ENCODE results near the gene KLHL29.

DNA sequence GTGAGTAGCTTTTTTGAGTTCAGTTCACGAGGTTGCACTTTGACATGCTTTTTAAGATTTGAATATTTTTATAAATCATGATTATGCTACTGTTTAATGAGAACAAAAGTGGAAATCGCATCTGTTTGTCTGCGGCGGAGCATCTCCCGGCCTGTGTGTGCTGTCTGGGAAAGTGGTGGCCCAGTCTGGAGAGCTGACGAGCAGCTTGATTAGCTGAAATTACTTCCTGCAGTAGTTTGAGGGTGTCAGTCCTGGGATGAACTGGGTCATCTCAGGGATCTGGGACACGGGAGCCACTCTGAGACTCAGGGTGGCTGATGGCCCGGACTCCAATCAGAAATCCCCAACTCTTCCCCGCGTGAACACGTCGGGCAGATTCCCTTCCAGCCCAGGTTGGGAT, 115.9 kb downstream of the KLHL29 start:
- TF ChIP-seq, protein P1, sequence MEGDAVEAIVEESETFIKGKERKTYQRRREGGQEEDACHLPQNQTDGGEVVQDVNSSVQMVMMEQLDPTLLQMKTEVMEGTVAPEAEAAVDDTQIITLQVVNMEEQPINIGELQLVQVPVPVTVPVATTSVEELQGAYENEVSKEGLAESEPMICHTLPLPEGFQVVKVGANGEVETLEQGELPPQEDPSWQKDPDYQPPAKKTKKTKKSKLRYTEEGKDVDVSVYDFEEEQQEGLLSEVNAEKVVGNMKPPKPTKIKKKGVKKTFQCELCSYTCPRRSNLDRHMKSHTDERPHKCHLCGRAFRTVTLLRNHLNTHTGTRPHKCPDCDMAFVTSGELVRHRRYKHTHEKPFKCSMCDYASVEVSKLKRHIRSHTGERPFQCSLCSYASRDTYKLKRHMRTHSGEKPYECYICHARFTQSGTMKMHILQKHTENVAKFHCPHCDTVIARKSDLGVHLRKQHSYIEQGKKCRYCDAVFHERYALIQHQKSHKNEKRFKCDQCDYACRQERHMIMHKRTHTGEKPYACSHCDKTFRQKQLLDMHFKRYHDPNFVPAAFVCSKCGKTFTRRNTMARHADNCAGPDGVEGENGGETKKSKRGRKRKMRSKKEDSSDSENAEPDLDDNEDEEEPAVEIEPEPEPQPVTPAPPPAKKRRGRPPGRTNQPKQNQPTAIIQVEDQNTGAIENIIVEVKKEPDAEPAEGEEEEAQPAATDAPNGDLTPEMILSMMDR (IDR thresholded peaks at IDR 0.05): no peak
- no peak for TF ChIP-seq POLR2A (IDR thresholded peaks at IDR 0.05)

Measured in ovary (tissue), 3 donors.